Measurements from ENCODE around the gene ZNF385C. TPM values are rescaled to one million over a fixed set of nuclear protein-coding genes. Genes with fewer than 3 reads are reported as not detected.

Gene ZNF385C
- total and polyA plus RNA-seq, 11 donors = 0.06 to 0.38 (median 0.19) TPM; not detected in 3

GRCh38 chr17:42090964-42091790, 7.1 kb downstream of the ZNF385C start:
- WGBS, 4 donors = 83 to 92% (median 85%) methylated on average over 8 of the region's 8 CpGs
- peaks cover 0 to 27% (median 10%) of the 10 kb centered on the region in 9 donors for H3K27me3 ChIP-seq
- TF ChIP-seq CTCF (IDR thresholded peaks at IDR 0.05) = no peak
- TF ChIP-seq POLR2A (IDR thresholded peaks at IDR 0.05) = no peak

GRCh38 chr17:42088736-42089135, 9.5 kb downstream of the ZNF385C start:
- peaks cover 0 to 17% (median 3%) of the 10 kb centered on the region in 9 donors for H3K27me3 ChIP-seq
- DNase-seq = no peak
- no peak for ATAC-seq
- intact Hi-C loops (cut with DNase I) = no loop called here
- H3K4me3 ChIP-seq = no peak overlapping the region
- H3K4me1 ChIP-seq = no peaks in the 10 kb centered on the region
- no peak overlapping the region for H3K27ac ChIP-seq
- TF ChIP-seq CTCF (IDR thresholded peaks at IDR 0.05) (no peak), POLR2A (IDR thresholded peaks at IDR 0.05) (no peak)
- WGBS, 4 donors = 79 to 88% (median 86%) methylated on average over 8 of the region's 8 CpGs
- H3K9me3 ChIP-seq = no peaks in the 10 kb centered on the region
- H3K36me3 ChIP-seq = no peaks in the 10 kb centered on the region

More at GRCh38 chr17:42090964-42091790, 7.1 kb downstream of the ZNF385C start:
- no peaks in the 10 kb centered on the region for H3K4me1 ChIP-seq
- H3K36me3 ChIP-seq = no peaks in the 10 kb centered on the region
- H3K4me3 ChIP-seq = no peak overlapping the region
- H3K9me3 ChIP-seq = no peaks in the 10 kb centered on the region
- H3K27ac ChIP-seq = no peak overlapping the region
- DNase-seq (no peak), ATAC-seq (no peak)
- intact Hi-C loops (cut with DNase I) = no loop called here

DNA sequence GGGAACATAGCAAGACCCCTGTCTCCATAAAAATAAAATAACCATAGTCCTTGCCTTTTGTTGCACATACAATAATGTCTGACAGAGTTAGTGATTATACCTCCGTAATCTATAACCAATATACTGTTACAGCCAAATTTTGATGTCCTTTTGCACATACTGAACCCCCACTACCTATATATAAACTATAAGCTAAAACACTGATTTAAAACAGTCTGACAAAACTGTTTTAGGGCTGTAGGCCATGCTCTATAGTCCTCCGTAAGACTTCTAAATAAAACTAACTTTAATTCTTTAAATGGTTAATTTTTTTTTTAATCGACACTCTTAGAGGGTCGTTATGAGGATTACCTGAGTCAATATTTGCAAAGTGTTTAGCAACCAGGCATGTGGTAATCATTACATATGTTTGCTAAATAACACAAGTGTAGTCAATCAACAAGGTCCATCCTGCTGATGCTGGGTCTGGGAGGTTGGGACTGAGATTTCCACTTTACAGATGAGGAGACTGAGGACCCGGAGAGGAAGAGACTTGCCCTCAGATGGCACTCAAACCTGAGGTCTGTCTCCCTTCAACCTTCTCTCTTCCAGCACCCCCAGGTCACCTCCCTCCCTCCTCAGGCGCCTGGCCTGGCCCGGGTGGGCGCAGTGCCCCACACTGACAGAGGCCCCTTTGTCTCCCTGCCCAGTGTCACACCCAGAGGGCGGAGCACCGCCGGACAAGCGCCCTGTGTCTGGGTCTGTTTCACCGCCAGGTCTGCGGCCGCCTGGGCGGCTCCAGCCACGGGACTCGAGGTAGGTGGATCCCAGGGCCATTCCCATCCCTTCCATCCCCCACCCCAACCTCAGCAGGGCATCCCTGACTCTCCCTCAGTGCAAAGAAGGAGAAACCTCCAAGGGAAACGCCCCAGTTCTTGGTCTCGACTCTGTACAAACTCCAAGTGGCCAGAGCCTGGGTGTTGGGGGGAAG, 10.3 kb downstream of the ZNF385C start:
- no peak overlapping the region for H3K4me3 ChIP-seq
- H3K36me3 ChIP-seq = no peaks in the 10 kb centered on the region
- intact Hi-C loops (cut with DNase I) = no loop called here
- H3K9me3 ChIP-seq = no peaks in the 10 kb centered on the region
- peaks cover 0 to 17% (median 3%) of the 10 kb centered on the region in 9 donors for H3K27me3 ChIP-seq
- no peaks in the 10 kb centered on the region for H3K4me1 ChIP-seq
- 57 to 76% (median 63%) methylated on average over 13 to 20 of the region's 20 CpGs for WGBS, 4 donors
- ATAC-seq (no peak), DNase-seq (no peak)
- TF ChIP-seq CTCF (IDR thresholded peaks at IDR 0.05) (no peak), POLR2A (IDR thresholded peaks at IDR 0.05) (no peak)
- H3K27ac ChIP-seq = no peak overlapping the region

Measured in heart left ventricle (tissue), 16 donors.